GM20000 (cell line): ENCODE data around the gene RAD52.

Experiments
- DNase-seq: peaks from one replicate; pipeline ENCODE4 v3.0.0; 2012; ENCODE audit warnings: low spot score
- TF ChIP-seq, protein P1 (sequence below): IDR thresholded peaks from 2 replicates; pipeline ENCODE4 v1.5.1; 2012; ENCODE audit warnings: mild to moderate bottlenecking, control low read depth; ENCODE audit errors: extremely low read depth, missing control alignments

Gene RAD52

DNA sequence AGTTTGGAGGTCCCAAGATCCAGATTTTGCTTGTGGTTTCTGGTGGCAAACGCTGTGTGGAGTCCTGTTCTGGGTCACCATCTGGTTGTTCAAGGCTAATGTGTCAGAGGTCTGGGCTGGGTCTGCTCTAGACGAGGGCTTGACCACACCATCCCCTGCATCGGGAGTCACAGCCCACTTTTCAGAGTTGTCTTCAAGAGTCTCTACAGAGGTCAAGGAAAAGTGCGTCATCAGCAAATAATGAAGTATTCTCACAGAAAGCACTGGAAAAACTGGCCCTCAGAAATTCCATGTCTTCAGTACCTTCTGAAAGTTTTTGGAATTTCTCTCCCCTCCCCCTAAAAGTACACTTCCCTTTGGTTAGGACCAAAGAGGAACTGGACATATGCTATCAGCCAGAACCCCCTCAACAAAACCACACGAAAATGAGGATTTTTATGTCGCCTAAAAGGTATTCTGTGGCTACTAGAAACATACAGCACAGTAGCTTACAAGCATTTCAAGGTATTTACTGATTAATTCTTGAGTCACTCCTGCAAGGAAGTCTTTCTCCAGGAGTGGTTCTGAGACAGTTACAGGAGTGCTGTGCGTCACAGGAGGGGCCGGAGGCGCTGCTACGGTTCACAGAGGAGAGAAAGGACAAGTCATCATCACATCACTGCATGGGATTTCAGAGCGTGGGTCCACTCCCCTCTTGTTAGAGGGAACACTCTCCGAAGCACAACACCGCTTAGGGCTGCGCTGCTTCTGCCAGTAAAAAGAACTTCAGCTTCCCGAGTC is 35.4 kb downstream of the RAD52 start:
- DNase-seq = no peak
- TF ChIP-seq, protein P1, sequence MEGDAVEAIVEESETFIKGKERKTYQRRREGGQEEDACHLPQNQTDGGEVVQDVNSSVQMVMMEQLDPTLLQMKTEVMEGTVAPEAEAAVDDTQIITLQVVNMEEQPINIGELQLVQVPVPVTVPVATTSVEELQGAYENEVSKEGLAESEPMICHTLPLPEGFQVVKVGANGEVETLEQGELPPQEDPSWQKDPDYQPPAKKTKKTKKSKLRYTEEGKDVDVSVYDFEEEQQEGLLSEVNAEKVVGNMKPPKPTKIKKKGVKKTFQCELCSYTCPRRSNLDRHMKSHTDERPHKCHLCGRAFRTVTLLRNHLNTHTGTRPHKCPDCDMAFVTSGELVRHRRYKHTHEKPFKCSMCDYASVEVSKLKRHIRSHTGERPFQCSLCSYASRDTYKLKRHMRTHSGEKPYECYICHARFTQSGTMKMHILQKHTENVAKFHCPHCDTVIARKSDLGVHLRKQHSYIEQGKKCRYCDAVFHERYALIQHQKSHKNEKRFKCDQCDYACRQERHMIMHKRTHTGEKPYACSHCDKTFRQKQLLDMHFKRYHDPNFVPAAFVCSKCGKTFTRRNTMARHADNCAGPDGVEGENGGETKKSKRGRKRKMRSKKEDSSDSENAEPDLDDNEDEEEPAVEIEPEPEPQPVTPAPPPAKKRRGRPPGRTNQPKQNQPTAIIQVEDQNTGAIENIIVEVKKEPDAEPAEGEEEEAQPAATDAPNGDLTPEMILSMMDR = no peak

DNA sequence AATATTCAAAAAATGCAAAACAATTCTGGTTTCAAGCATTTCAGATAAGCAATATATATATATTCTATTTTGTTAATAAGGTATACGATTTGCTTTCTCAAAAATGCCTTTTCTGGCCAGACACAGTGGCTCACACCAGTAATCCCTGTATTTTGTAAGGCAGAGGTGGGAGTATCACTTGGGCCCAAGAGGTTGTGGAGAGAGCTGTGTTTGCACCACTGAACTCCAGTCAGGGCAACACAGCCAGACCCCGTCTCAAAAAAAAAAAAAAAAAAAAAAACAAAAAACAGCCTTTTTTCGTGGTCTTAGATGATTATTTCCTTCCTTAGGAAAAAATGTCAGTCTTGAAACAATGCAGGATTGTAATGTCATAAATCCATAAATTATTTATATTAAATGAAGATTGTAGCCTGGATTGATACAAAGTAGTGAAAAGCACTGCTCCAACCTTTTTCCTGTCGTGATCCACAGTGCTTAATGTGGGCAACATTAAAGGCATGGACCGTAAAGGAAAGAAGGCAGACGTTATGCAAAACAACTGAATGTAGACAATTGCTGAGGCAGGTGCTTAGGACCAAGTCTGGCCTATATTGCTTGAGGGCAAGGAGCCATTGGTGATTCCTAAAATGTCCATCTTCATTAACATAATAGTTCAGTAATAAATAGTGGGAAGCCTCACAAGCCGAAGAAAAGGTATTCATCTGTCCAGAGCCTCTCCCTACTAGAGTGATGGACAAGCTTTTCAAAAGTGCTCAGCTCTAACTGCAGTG is 36.8 kb downstream of the RAD52 start:
- DNase-seq = no peak
- TF ChIP-seq, protein P1 = no peak

DNA sequence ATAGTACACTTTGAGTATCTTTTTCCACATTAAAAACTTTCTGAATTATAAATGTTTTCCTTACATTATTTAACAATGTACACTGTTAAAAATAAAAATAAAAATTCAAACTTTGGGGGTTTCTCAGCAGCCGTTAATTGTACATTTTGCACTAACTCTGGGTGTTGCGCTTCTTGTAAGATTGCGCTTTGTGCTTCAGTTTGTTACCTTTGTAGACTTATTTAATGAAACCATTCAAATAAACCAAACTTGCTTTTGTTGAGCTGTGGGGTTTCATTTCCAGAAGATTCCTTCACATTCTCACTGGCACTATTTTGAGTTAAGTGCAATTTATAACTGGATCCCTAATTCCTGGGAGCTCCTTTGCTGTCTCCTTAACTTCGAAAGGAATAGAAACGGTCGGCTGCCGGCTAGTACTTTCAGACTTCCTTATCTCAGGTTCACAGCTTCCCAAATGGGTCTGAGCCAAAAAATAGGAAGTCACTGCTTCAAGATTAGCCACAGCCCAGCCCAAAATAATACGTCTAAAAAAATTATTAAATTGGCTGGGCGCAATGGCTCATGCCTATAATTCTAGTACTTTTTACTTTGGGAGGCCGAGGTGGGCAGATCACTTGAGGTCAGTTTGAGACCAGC is 38.2 kb downstream of the RAD52 start:
- DNase-seq = no peak
- TF ChIP-seq, protein P1 = no peak

DNA sequence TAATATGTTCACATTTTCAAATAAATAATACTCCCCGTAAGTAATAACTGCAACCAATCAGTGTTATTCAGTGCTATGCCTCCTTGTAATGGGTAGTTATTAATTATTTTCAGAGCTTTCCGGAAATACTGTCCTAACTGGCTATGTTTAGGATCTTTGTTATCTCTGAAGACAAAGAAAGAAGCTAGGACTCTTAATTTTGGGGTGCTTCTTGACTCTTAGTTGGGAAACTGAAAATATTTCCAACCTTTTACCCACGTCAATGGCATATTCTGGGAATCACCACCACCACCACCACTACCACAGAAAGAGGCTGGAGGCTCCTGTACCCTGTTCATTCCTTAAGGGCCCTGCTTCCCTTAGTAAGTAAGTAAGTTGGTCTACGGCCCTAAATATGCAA is 39.1 kb downstream of the RAD52 start:
- TF ChIP-seq, protein P1 = no peak
- no peak for DNase-seq

DNA sequence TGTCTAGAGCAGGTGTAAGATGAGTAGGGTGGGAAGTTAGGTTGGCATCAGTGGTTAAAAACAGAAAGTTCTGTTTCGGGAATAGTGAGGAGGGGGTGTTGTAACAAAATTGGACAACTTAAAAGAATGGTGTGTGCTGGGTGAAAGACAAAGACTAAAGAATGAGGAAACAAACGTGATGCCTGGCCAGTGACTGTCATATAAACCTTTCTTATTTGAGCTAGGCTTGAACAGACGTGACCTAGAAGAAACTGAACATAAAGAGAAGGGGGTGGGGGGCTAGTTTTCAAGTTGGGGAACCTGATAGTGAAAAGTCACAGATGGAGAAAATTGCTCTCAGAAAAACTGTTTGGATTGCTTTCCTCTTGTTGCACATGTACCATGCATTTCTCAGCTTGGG is 39.6 kb downstream of the RAD52 start:
- TF ChIP-seq, protein P1 = no peak
- no peak for DNase-seq

DNA sequence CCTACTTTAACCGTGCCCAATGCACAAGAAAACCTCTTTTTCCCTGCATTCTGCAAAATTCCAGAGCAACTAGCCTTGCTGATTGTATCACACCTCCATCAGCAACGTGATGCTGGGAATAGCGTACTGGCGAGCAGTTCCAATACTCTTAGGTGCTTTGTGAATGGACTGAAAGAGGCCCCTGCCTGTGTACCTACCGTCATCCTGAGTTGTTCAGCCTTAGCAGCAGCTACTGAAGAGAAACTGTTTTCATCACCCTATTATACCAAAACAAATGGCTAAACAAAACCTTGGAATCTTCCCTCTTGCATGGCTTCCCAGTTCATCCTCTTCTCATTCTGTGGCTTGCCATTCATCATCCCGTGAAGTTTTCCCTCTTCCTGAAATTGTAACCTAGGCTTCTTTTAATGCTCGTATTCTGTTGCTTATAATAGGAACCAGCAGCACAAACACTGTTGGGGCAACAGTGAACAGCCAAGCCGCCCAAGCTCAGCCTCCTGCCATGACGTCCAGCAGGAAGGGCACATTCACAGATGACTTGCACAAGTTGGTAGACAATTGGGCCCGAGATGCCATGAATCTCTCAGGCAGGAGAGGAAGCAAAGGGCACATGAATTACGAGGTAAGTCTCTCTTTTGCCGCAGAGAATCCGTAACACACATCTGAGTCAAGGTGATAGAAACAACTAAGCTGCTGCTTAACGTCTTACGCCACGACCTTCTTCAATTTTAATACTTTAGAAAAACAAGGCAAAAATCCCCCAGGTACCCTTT is 41.9 kb downstream of the RAD52 start:
- TF ChIP-seq, protein P1 = no peak
- no peak for DNase-seq
